ENCODE results near the gene FAM47A.

- TF ChIP-seq CTCF (IDR thresholded peaks at IDR 0.05) (no peak), POLR2A (IDR thresholded peaks at IDR 0.05) (no peak)
These were observed 19.7 kb downstream of the FAM47A start for GRCh38 chrX:34112459-34112858.

Data from esophagus squamous epithelium (tissue), 4 donors.